Body of pancreas (tissue), 4 donors: ENCODE data around the gene DACH1. TPM values are rescaled to one million over a fixed set of nuclear protein-coding genes. Genes with fewer than 3 reads are reported as not detected.

Experiments
- ATAC-seq: fragments of 150-250 bp; one replicate; pipeline ENCODE4 v1.9.1; 2016
- DNase-seq, 4 donors: peaks; one replicate each; pipeline ENCODE4 v3.0.0-alpha.2; 2019
- H3K27ac ChIP-seq, 4 donors: fragments of 200-600 bp; sonication (generic); 1 replicate in 3 of 4; 2 replicates in 1 of 4; pipeline versions ENCODE4 v1.5.1 to v1.6.1; 2016 to 2019; ENCODE audit warnings: mild to moderate bottlenecking in 1 of 4, mixed read lengths in 1 of 4, moderate library complexity in 1 of 4
- H3K27me3 ChIP-seq, 2 donors: fragments of 200-600 bp; sonication (generic); one replicate each; pipeline ENCODE4 v1.6.0; 2016; ENCODE audit warnings: mild to moderate bottlenecking in 1 of 2
- H3K36me3 ChIP-seq, 2 donors: fragments of 200-600 bp; sonication (generic); replicated peaks in 1 of 2; 2 replicates each; pipeline ENCODE4 v1.5.1; 2016; ENCODE audit warnings: low read depth in 2 of 2; ENCODE audit not compliant: insufficient read depth in 1 of 2
- H3K4me1 ChIP-seq: fragments of 200-600 bp; sonication (generic); one replicate; pipeline ENCODE4 v1.6.0; 2016
- H3K4me3 ChIP-seq, 2 donors: fragments of 200-600 bp; sonication (generic); 1 replicate in 1 of 2; 2 replicates in 1 of 2; pipeline ENCODE4 v1.5.1; 2016 to 2019
- H3K9me3 ChIP-seq, 3 donors: fragments of 200-600 bp; sonication (generic); 1 replicate in 2 of 3; 2 replicates in 1 of 3; pipeline ENCODE4 v1.5.1; 2016
- CTCF ChIP-seq, 7 experiments: fragments of 450-650 bp in 4 of 7; fragments of 200-600 bp in 3 of 7; sonication (generic) in 3 of 7; IDR thresholded peaks; one replicate each; pipeline ENCODE4 v1.5.1; 2016 to 2019; ENCODE audit warnings: antibody characterized with exemption in 7 of 7
- POLR2A ChIP-seq, 3 donors: fragments of 450-650 bp; IDR thresholded peaks; one replicate each; pipeline ENCODE4 v1.6.1; 2016; ENCODE audit warnings: antibody characterized with exemption in 3 of 3, mild to moderate bottlenecking in 2 of 3
- WGBS, 2 donors: methylation state at CpG; one replicate each; pipeline ENCODE4 v1.1.5; 2017; 5-methylcytosine and 5-hydroxymethylcytosine counted together
- intact Hi-C: fragments of 100-400 bp; cut with DNase I; formaldehyde crosslinking; loops from one replicate; pipeline ENCODE4 v1.15.1; 2023
- total RNA-seq, 2 donors: library from RNA; depleted of rRNA; stranded (reverse); fragments of >200 nt; gene quantifications; one replicate each; pipeline ENCODE4 v1.1.0, GENCODE V29; 2016

Gene DACH1
- total RNA-seq, 2 donors from 2014 or later = 2.9 to 3.3 TPM

GRCh38 chr13:71483733-71484132 is 383.3 kb downstream of the DACH1 start:
- H3K27me3 ChIP-seq = no peaks in the 10 kb centered on the region
- DNase-seq (no peak), ATAC-seq (no peak)
- intact Hi-C loops = no loop called here
- H3K4me3 ChIP-seq = no peak overlapping the region
- H3K27ac ChIP-seq = no peak overlapping the region
- no peaks in the 10 kb centered on the region for H3K9me3 ChIP-seq
- TF ChIP-seq POLR2A (IDR thresholded peaks at IDR 0.05) = no peak
- TF ChIP-seq CTCF (IDR thresholded peaks at IDR 0.05) = no peak
- no peaks in the 10 kb centered on the region for H3K4me1 ChIP-seq
- no peaks in the 10 kb centered on the region for H3K36me3 ChIP-seq

- H3K27me3 ChIP-seq = no peaks in the 10 kb centered on the region
- H3K36me3 ChIP-seq = no peaks in the 10 kb centered on the region
- no peak overlapping the region for H3K27ac ChIP-seq
- H3K4me3 ChIP-seq = no peak overlapping the region
- ATAC-seq = no peak
- no peaks in the 10 kb centered on the region for H3K9me3 ChIP-seq
- TF ChIP-seq CTCF (IDR thresholded peaks at IDR 0.05) = no peak
- TF ChIP-seq POLR2A (IDR thresholded peaks at IDR 0.05) = no peak
- no peak for DNase-seq
- intact Hi-C loops = no loop called here
- H3K4me1 ChIP-seq = no peaks in the 10 kb centered on the region
- WGBS, 2 donors = 85 to 91% methylated on average over 3 of the region's 3 CpGs
These were observed 385.5 kb downstream of the DACH1 start for GRCh38 chr13:71481501-71481900.

- Histone ChIP-seq H3K27me3 (no peaks in the 10 kb centered on the region), H3K36me3 (no peaks in the 10 kb centered on the region), H3K4me3 (no peak overlapping the region), H3K27ac (no peak overlapping the region), H3K4me1 (no peaks in the 10 kb centered on the region), H3K9me3 (no peaks in the 10 kb centered on the region)
- intact Hi-C loops = no loop called here
- 36 to 45% methylated on average over 1 of the region's 1 CpG for WGBS, 2 donors
- TF ChIP-seq POLR2A (IDR thresholded peaks at IDR 0.05) = no peak
- no peak for TF ChIP-seq CTCF (IDR thresholded peaks at IDR 0.05)
- no peak for ATAC-seq
- no peak for DNase-seq
These were observed 386.0 kb downstream of the DACH1 start for GRCh38 chr13:71481046-71481445.

- H3K4me3 ChIP-seq = no peak overlapping the region
- DNase-seq (no peak), ATAC-seq (no peak)
- no peaks in the 10 kb centered on the region for H3K4me1 ChIP-seq
- WGBS, 2 donors = 69 to 74% methylated on average over 6 of the region's 6 CpGs
- H3K9me3 ChIP-seq = no peaks in the 10 kb centered on the region
- intact Hi-C loops = no loop called here
- no peaks in the 10 kb centered on the region for H3K27me3 ChIP-seq
- no peaks in the 10 kb centered on the region for H3K36me3 ChIP-seq
- no peak for TF ChIP-seq POLR2A (IDR thresholded peaks at IDR 0.05)
- TF ChIP-seq CTCF (IDR thresholded peaks at IDR 0.05) = peak in 3 of 7 experiments; percentile 8 to 22 (median 10)
- no peak overlapping the region for H3K27ac ChIP-seq
These were observed 389.3 kb downstream of the DACH1 start for GRCh38 chr13:71477735-71478134.

- H3K4me1 ChIP-seq = no peaks in the 10 kb centered on the region
- no peak for DNase-seq
- 82 to 89% methylated on average over 3 of the region's 3 CpGs for WGBS, 2 donors
- no peak overlapping the region for H3K27ac ChIP-seq
- H3K9me3 ChIP-seq = no peaks in the 10 kb centered on the region
- no peak overlapping the region for H3K4me3 ChIP-seq
- H3K36me3 ChIP-seq = no peaks in the 10 kb centered on the region
- TF ChIP-seq POLR2A (IDR thresholded peaks at IDR 0.05) (no peak), CTCF (IDR thresholded peaks at IDR 0.05) (no peak)
- intact Hi-C loops = no loop called here
- no peak for ATAC-seq
- H3K27me3 ChIP-seq = no peaks in the 10 kb centered on the region
These were observed 392.1 kb downstream of the DACH1 start for GRCh38 chr13:71474936-71475335.
